Gastrocnemius medialis (tissue), 4 donors: ENCODE results near the gene DCTN2.

Experiments used
- POLR2A ChIP-seq, 2 donors: fragments of 450-650 bp; IDR thresholded peaks; one replicate each; pipeline ENCODE4 v1.6.1; 2017; ENCODE audit warnings: antibody characterized with exemption in 2 of 2, mild to moderate bottlenecking in 2 of 2, moderate library complexity in 2 of 2
- TF ChIP-seq, protein P1 (sequence below), 5 experiments: fragments of 450-650 bp in 3 of 5; fragments of 200-600 bp in 2 of 5; sonication (generic) in 2 of 5; IDR thresholded peaks in 4 of 5; conservative IDR thresholded peaks in 1 of 5; 1 replicate in 4 of 5; 2 replicates in 1 of 5; pipeline ENCODE4 v1.5.1; 2016 to 2019; ENCODE audit warnings: antibody characterized with exemption in 5 of 5, mild to moderate bottlenecking in 3 of 5, moderate library complexity in 3 of 5

DNA sequence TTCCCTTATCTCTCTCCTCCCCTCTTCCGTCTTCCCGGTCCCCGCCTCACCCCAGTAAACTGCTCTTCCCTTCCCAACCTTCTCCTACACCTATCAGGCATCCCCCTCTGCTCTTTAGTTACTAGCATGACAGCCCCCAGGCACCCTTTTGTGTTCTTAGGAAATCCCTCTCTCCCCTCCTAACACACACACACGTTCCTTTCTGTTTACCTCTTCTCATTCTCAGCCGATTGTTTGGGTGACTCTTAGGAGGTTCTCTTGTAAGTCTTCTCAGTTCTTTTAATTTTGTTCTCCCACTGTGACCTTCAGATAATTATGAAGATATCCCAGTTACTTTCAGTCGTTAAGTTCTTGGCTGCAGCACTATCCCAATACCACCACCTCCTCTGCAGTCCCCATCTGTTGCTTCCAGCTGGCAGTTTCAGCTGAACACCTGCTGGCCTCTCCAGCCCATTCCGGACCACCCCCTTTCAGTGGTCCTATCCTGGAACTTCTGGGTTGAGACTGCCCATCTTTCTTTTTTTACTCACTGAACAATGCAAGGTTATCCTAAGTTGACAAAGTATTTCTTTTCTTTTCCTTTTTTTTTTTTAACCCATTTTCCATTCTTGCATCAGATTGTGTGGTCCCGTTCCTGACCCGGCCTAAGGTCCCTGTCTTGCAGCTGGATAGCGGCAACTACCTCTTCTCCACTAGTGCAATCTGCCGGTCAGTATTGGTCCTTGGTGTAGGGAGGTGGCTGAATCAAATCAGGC is 58.4 kb downstream of the DCTN2 start:
- TF ChIP-seq, protein P1, sequence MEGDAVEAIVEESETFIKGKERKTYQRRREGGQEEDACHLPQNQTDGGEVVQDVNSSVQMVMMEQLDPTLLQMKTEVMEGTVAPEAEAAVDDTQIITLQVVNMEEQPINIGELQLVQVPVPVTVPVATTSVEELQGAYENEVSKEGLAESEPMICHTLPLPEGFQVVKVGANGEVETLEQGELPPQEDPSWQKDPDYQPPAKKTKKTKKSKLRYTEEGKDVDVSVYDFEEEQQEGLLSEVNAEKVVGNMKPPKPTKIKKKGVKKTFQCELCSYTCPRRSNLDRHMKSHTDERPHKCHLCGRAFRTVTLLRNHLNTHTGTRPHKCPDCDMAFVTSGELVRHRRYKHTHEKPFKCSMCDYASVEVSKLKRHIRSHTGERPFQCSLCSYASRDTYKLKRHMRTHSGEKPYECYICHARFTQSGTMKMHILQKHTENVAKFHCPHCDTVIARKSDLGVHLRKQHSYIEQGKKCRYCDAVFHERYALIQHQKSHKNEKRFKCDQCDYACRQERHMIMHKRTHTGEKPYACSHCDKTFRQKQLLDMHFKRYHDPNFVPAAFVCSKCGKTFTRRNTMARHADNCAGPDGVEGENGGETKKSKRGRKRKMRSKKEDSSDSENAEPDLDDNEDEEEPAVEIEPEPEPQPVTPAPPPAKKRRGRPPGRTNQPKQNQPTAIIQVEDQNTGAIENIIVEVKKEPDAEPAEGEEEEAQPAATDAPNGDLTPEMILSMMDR (IDR thresholded peaks at IDR 0.05 in 4 of 5, conservative IDR thresholded peaks at IDR 0.05 in 1 of 5): no peak
- no peak for TF ChIP-seq POLR2A (IDR thresholded peaks at IDR 0.05)
